PC-3 (cell line): ENCODE data around the gene TTC8. TPM values are rescaled to one million over a fixed set of nuclear protein-coding genes. Genes with fewer than 3 reads are reported as not detected.

Experiments
- ATAC-seq: fragments of 200-7000 bp; cut with Tn5 transposase; 2 replicates; pipeline ENCODE4 v1.9.1; 2020; ENCODE audit warnings: mild to moderate bottlenecking, moderate library complexity
- Bru-seq: library from RNA; stranded (reverse); fragments of 400-500 nt; gene quantifications from one replicate; lab custom pipeline; 2021; lab: Mats Ljungman, UMichigan
- BruChase-seq, 2 experiments: library from RNA; stranded (reverse); fragments of 400-500 nt; gene quantifications; one replicate each; lab custom pipeline; 2021; lab: Mats Ljungman, UMichigan
- BruUV-seq: library from RNA; stranded (reverse); fragments of 400-500 nt; replicated peaks from 2 replicates; lab custom pipeline; 2021; lab: Mats Ljungman, UMichigan
- CTCF ChIA-PET: fragments of 300-600 bp; sonication (Branson Sonifier 250); formaldehyde crosslinking; loops from one replicate; lab custom pipeline; 2022; ENCODE audit warnings: antibody characterized with exemption; lab: Charles Lee
- POLR2A ChIA-PET: fragments of 300-600 bp; sonication (Branson Sonifier 250); formaldehyde crosslinking; loops from one replicate; lab custom pipeline; 2022; ENCODE audit warnings: antibody characterized with exemption; ENCODE audit not compliant: unreplicated experiment; lab: Charles Lee
- DNase-seq: peaks from one replicate; pipeline ENCODE4 v3.0.0-alpha.2; 2015
- H2AFZ ChIP-seq: fragments of 300-600 bp; sonication (generic); 2 replicates; pipeline ENCODE4 v1.6.0; 2016; ENCODE audit warnings: antibody characterized with exemption, low read length
- H3F3A ChIP-seq: fragments of 300-600 bp; sonication (generic); one replicate; pipeline ENCODE4 v1.6.0; 2017; ENCODE audit warnings: antibody characterized with exemption, low read length, control low read depth, mild to moderate bottlenecking; ENCODE audit not compliant: unreplicated experiment
- H3K27ac ChIP-seq: fragments of 300-600 bp; sonication (generic); 2 replicates; pipeline ENCODE4 v1.5.1; 2016; ENCODE audit warnings: mild to moderate bottlenecking, low read length
- H3K27me3 ChIP-seq: fragments of 300-600 bp; sonication (generic); 2 replicates; pipeline ENCODE4 v1.6.1; 2016; ENCODE audit warnings: low read length, mixed read lengths
- H3K36me3 ChIP-seq: fragments of 300-600 bp; sonication (generic); 2 replicates; pipeline ENCODE4 v1.6.1; 2016; ENCODE audit warnings: low read depth, mixed run types, low read length, mixed read lengths
- H3K4me1 ChIP-seq: fragments of 300-600 bp; sonication (generic); 2 replicates; pipeline ENCODE4 v1.5.1; 2016; ENCODE audit warnings: low read length; ENCODE audit not compliant: insufficient read depth
- H3K4me2 ChIP-seq: fragments of 300-600 bp; sonication (generic); 2 replicates; pipeline ENCODE4 v1.6.0; 2016; ENCODE audit warnings: low read length
- H3K4me3 ChIP-seq: fragments of 300-600 bp; sonication (generic); 2 replicates; pipeline ENCODE4 v1.5.1; 2016; ENCODE audit warnings: mild to moderate bottlenecking, low read length, mixed read lengths
- H3K79me2 ChIP-seq: fragments of 300-600 bp; sonication (generic); 2 replicates; pipeline ENCODE4 v1.6.1; 2017; ENCODE audit warnings: low read length, mixed read lengths
- H3K9ac ChIP-seq: fragments of 300-600 bp; sonication (generic); 2 replicates; pipeline ENCODE4 v1.6.0; 2016; ENCODE audit warnings: mild to moderate bottlenecking, low read length
- H3K9me2 ChIP-seq: fragments of 300-600 bp; sonication (generic); replicated peaks from 2 replicates; pipeline ENCODE4 v1.6.1; 2016; ENCODE audit warnings: mixed run types, low read length, mixed read lengths
- H3K9me3 ChIP-seq: fragments of 300-600 bp; sonication (generic); 2 replicates; pipeline ENCODE4 v1.6.1; 2016; ENCODE audit warnings: low read length, mixed read lengths
- H4K20me1 ChIP-seq: fragments of 300-600 bp; sonication (generic); 2 replicates; pipeline ENCODE4 v1.6.1; 2016; ENCODE audit warnings: low read length, mixed read lengths
- CTCF ChIP-seq: fragments of 300-600 bp; sonication (generic); conservative IDR thresholded peaks from 2 replicates; pipeline ENCODE4 v1.5.1; 2017; ENCODE audit warnings: antibody characterized with exemption, low read depth, mild to moderate bottlenecking, low read length
- EZH2 ChIP-seq: fragments of 300-600 bp; sonication (generic); IDR thresholded peaks from one replicate; pipeline ENCODE4 v1.6.1; 2017; ENCODE audit warnings: antibody characterized with exemption, mild to moderate bottlenecking, low read length; ENCODE audit not compliant: unreplicated experiment
- EZH2phosphoT487 ChIP-seq: fragments of 300-600 bp; sonication (generic); IDR thresholded peaks from 2 replicates; pipeline ENCODE4 v1.6.1; 2018; ENCODE audit warnings: mild to moderate bottlenecking, antibody characterized with exemption, low read length, borderline replicate concordance
- intact Hi-C: fragments of 100-400 bp; cut with micrococcal nuclease; formaldehyde crosslinking; loops from 2 replicates; pipeline ENCODE4 v1.9.0; 2023
- long read RNA-seq: library from polyadenylated mRNA; unstranded; transcript quantifications from one replicate; pipeline ENCODE4 v2.0.0, GENCODE V29; 2021; ENCODE audit not compliant: unreplicated experiment
- total RNA-seq: library from RNA; depleted of rRNA; stranded (reverse); fragments of >200 nt; gene quantifications from 2 replicates; pipeline ENCODE4 v1.2.3, GENCODE V29; 2014; rRNA removed

TTC8 gene
- total RNA-seq = 12.6 and 24.8 TPM in 2 replicates
- Bru-seq, nascent RNA = percentile 71 among the genes with signal in this experiment
- percentile 60 among the genes with signal in this experiment for BruChase-seq, experiment 1, labeled RNA remaining after a 6-hour chase
- percentile 71 among the genes with signal in this experiment for BruChase-seq, experiment 2, labeled RNA remaining after a 2-hour chase
- long read RNA-seq, full-length matches to known transcripts = 21 of 27 reads
- long read RNA-seq, partial matches to known transcripts = 2 of 27 reads
- long read RNA-seq, other reads (novel, unspliced or antisense) = 4 of 27 reads

- peaks cover 24% of the 10 kb centered on the region for H3K4me1 ChIP-seq
- intact Hi-C loops = no loop called here
- peak within 1 kb of the TSS; percentile 88 for H3K4me2 ChIP-seq
- TF ChIP-seq CTCF (no peak), EZH2 (no peak)
- peaks cover 27% of the 10 kb centered on the region for H3K79me2 ChIP-seq
- no peaks in the 10 kb centered on the region for H3K36me3 ChIP-seq
- H2AFZ ChIP-seq = peak within 1 kb of the TSS; percentile 99
- H3K27ac ChIP-seq = peak within 1 kb of the TSS; percentile 69
- POLR2A ChIA-PET = interaction anchor here (0.6 kb wide), 2 partner anchors 154 to 495 kb away, joined by 3 read pairs; no protein-coding TSS in a partner anchor
- no peaks in the 10 kb centered on the region for H4K20me1 ChIP-seq
- CTCF ChIA-PET = interaction anchor here (0.6 kb wide), 1 partner anchor 203 kb away, joined by 3 read pairs; no protein-coding TSS in a partner anchor
- DNase-seq = peak; percentile 85
- no peaks in the 10 kb centered on the region for H3K9me3 ChIP-seq
- H3F3A ChIP-seq = no peaks in the 10 kb centered on the region
- H3K9ac ChIP-seq = peak within 1 kb of the TSS; percentile 81
- H3K4me3 ChIP-seq = peak within 1 kb of the TSS; percentile 86
- H3K9me2 ChIP-seq = no peaks in the 10 kb centered on the region
- no peaks in the 10 kb centered on the region for H3K27me3 ChIP-seq
- BruUV-seq = no TSS peak
- ATAC-seq = peak; percentile 94
Measured at GRCh38 chr14:88824314-88825077, at the start of gene TTC8. TTC8 (plus strand) TSS chr14:88824651; CDS start chr14:88824708, 57 bp downstream.

GRCh38 chr14:88775532-88775931, 48.9 kb upstream of the TTC8 start:
- ChIA-PET CTCF (no interaction called here), POLR2A (no interaction called here)
- Histone ChIP-seq H3F3A (no peaks in the 10 kb centered on the region), H3K9ac (no peak overlapping the region), H3K4me2 (no peak overlapping the region), H3K27me3 (no peaks in the 10 kb centered on the region), H2AFZ (no peak overlapping the region), H3K4me3 (no peak overlapping the region), H3K9me3 (no peaks in the 10 kb centered on the region), H3K36me3 (no peaks in the 10 kb centered on the region), H3K4me1 (peaks cover 6% of the 10 kb centered on the region; the same call in 1 of the 2 replicates), H3K27ac (no peak overlapping the region), H3K79me2 (no peaks in the 10 kb centered on the region), H3K9me2 (no peaks in the 10 kb centered on the region), H4K20me1 (no peaks in the 10 kb centered on the region)
- TF ChIP-seq EZH2phosphoT487 (no peak), CTCF (no peak), EZH2 (no peak)
- no TSS peak for BruUV-seq
- ATAC-seq (peak; percentile 43), DNase-seq (peak; percentile 72)
- intact Hi-C loops = no loop called here
